HG02571 (cell line): Measurements from ENCODE around the gene CACNA2D1.
"Not testable (repeated sequence)": the region's sequence is repeated elsewhere in the genome, so short reads cannot be mapped to it uniquely, and the experiment has no call there.

Experiments
- ATAC-seq: cut with Tn5 transposase; IDR thresholded peaks from one replicate; pipeline ENCODE4 v1.9.1; 2021; ENCODE audit warnings: mild to moderate bottlenecking, moderate library complexity; ENCODE audit not compliant: unreplicated experiment

CACNA2D1 gene

DNA sequence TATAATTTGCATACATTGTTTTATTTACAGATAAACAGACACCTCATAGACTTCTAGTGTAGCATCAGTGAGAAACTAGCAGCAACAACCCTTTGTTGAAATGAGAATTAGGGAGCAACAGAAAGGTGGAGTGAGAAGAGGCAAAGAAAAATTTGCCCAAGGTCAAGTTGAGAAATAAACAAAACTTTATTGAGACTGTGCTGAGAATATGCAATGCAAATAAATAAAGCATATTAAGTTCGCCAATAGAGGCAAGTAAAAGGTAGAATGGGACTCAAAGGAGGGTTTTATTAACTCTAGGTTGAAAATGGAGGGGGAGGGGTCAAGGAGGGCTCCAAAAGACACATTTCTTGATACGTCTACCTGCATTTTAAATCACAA, 49.7 kb downstream of the CACNA2D1 start:
- no peak for ATAC-seq

DNA sequence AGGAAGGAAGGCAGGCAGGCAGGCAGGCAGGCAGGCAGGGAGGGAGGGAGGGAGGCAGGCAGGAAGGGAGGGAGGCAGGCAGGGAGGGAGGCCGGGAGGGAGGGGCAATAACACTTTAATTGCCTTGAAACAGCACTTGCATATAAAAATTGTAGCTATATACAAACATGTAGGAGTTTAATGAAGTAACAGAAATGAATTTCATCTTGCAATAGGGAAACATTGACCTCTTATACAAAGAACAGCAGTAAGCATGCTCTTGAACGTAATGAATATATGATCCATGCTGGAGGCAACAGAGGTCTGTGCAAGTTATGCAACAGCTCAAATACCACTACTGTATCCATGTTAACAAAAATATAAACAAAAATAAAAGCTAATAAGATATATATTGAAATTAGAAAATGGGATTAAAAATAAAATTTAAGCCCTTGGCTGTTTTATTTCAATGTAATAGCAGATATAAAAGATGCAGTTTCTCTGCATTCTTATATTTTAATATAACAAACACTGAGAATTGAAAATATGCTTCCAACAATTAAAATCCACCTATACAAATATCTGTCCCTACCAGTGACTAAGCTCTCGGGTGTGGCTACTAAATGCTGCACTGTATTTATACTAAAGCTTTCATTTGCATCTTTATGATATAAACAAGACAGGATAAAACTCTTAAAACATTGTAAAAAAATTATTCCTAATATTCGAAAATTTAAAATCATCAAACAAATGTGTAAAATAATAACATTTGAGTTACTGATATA, 50.3 kb downstream of the CACNA2D1 start:
- no peak for ATAC-seq

DNA sequence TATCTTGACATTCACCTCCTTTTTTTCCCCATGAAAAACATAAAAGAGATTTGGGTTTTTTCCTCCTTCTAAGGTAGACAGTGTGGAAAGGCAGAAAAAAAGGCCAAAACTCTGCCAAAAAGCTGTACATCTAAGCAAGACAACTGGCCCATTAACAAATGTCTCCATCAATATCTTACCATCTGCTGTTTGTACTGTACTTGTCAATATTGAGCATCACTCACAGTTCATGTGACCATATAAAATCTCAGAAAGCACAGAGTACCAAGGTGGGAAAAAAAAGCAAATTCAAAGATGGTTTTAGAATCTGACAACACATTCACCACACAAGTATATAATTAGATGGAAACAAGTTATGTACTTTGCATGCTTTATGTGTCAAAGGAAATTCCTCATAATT, 52.6 kb downstream of the CACNA2D1 start:
- ATAC-seq: no peak

DNA sequence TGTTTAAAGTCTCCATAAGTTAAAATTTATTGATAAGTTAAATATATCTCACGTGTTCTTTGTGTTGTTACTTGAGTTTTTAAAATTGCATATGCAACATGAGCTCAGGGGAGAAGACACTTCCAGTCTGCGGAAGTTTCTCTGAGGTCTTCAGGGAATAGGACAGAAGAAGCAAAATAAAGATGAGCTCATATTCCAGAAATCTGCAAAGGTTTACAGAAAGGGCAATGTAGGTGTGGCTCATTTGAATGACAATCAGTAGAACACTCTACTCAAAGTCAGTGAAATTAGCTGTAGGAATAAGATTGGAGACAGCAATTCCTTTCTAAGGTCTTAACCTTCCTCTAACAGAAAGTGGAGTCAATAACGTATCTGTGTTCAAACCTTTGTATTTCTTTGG, 53.7 kb downstream of the CACNA2D1 start:
- no peak for ATAC-seq

DNA sequence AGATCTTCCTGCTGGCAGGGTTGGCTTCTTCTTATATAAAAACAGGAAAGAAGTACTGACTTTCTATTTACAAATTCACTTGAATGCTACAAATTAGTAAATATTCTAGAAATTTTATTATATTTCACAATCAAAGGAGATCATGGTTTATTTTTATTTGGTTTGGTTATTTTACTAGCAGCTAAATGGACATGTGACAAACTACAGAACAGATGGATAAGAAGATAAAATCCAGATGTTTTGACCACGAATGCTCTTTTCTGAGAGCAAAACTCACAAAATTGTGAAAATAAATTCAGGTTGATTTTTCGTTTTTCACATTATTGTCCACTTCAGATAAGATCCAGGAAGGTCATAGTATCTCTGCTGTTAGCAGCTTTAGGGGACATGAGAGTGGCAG, 55.4 kb downstream of the CACNA2D1 start:
- no peak for ATAC-seq

DNA sequence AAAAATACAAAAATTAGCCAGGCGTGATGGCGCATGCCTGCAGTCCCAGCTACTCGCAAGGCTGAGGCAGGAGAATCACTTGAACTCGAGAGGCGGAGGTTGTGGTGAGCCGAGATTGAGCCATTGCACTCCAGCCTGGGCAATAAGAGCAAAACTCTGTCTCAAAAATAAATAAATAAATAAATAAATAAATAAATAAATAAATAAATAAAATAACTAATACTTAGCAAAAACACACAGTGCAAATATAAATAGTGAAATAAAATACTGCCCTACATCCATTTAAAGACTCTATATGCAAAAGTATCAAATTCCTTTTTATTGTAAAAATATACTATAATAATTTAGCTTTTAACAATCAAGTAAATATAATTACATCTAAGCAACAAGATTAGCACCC, 57.0 kb downstream of the CACNA2D1 start:
- ATAC-seq: not testable (repeated sequence)

DNA sequence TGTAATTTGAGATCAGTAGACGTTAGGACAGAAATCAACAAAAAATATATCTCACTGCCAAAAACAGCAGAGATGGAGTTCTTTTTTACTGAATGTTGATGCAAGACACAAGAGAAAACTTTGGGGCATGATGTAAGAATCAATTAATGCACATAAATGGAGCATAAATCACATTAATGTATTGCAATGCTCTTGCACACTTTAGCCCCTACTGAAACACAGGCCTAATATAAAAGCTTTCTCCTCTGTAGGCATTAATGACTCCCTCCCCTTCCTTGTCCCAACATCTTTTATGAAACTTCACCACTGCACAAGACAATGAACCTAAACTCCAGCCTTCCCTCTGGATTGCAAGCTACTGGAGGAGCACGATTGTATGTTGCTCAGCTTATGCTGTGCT, 58.8 kb downstream of the CACNA2D1 start:
- no peak for ATAC-seq

DNA sequence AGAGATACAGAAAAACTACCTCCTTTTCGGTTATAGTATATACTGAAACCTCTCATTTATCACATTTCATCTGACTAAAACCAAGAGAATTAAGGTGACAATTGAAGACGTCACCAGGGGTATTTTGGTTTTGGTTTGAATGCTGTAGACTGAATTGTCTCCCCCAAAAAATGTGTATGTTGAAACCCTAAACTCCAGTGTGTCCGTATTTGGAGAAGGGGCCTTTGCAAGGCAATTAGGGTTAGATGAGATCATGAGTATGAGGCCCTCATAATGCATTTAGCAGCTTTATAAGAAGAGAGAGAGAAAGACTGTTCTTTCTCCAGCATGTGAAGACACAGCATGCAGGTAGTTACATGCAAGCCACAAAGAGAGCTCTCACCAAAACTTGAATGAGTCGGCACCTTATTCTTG, 59.5 kb downstream of the CACNA2D1 start:
- no peak for ATAC-seq

DNA sequence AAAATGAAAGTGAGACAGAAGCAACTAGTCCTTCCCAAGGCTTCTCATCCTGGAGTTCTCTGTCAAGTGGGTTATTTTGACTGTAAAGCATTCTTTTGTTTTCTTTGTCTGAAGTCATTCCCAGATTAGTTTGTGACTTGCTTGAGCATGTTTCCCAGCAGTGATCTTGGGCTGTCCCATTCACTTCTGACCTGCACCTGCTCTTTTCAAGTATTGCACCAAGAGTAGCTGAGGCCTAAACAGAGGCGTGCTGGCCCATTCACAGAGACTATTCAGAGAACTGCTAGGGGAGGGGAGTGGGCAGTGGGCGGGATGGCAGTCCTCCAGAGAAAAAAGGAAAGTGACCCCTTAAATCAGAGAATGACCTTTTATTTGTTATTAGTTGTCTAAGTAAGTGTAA, 61.3 kb downstream of the CACNA2D1 start:
- ATAC-seq: no peak

DNA sequence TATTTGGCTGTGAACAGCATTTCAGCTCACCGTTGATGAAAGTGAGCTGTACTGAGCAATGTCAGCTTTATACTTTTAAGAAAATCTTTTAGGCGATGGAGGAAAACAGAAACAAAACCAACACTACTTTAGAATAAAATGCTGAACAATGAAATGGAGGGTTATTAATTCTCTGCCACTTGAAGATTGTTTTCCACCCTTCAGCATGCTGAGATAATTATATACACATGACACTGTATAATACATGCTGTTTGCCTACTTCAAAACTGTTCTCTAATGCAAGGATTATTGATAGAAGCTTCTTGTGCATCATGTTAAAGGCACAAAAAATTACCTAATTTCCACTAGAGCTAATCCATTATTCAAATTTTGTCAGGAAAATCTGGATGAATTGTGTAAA, 66.8 kb downstream of the CACNA2D1 start:
- ATAC-seq: no peak

DNA sequence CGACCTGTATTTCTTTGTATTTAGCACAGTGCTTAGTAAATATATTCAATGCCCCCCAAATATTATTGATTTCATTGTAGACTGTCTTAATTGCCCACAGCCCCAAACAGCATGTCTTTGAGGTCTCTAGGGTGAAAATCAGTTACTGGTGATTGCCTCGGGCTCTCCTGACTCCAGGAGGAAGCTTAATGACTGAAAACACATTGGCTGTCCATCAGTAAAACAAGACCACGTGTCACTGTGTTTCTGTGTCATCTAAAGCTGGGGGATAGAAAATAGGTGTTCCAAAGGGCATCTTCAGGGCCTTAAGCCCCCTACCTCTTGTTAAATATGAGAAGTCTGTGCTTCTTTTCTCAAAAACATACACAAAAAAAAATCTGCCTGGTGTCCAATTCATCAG, 67.9 kb downstream of the CACNA2D1 start:
- ATAC-seq: no peak

DNA sequence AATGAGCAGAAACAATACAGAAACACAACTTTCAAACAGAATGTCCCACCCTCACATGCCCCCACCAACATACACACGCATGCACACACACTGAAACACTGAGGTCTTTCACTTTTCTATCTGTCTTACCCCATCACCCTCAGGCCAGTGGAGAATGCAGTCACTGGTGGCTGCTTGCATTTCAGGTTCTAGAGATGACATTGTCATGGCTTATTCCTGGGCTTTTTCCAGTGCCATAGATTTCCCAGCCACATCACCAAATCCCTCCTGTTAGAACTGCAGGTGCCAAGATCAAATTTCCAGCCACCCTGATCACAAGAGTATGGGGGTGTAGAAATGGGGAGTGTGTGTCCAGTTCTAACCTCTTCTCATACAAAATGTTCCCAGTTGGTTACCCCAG, 68.4 kb downstream of the CACNA2D1 start:
- no peak for ATAC-seq

DNA sequence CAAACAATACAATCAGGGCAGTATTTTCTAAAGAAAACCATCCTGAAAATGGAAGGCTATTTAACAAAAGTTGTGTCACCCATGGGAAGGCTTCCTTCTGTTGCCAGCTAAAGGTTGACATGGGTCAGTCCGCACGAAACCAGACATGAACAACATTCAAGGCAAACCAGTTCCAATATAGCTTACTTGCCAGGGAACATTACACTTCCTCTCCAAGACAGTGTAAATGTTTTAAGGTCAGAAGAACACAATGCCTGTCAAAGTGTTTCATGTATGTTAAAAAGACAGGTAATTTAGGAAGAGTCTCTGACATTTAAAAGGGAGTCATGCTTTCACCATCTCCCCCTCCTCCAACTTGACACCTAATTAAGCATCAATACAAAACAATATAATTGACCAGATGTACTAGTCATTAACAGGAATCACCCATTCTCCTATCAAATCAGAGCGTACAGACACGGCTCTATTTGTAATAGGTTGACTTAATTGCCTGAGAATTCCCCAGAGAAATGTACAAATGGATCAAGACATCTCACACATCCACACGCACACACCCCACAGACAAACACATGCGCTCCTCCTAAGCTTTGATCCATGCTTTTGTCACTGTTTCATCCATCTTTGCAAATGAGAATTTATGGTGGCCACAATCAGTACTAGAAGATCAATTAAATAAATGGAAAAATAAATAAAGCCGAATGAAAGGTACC, 69.5 kb downstream of the CACNA2D1 start:
- ATAC-seq: no peak

DNA sequence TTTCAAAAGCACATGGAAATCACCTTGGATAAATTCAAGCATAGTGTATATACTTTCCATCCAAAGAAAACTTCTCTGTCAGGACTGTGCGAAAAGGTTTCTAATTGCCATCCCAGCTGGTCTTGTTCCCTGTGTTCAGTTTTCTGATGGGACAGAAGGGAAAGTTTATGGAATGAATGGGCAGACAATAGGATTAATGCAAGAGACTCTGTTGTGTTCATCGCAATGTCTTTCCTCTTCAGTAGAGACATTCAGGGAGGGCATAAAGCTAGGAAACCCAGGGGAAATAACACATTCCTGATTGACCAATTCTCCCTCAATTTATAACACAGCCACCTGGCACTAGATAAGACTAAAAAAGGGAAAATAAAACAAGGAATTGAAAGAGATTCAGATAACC, 78.9 kb downstream of the CACNA2D1 start:
- ATAC-seq: no peak

DNA sequence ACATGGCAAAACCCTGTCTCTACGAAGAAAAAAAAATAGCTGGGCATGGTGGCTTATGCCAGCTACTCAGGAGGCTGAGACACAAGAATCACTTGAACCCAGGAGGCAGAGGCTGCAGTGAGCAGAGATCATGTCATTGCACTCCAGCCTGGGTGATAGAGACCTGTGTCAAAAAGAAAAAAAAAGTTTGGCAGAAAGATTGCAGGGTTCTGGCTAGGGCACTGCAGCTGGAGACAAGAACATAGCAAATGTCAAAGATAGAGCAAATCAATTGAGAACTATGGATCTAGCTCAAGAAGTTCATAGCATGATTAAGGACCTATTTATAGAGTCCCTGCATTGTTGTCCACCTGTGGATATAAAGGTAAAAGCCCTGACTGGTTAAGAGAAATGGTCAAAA, 79.5 kb downstream of the CACNA2D1 start:
- no peak for ATAC-seq

DNA sequence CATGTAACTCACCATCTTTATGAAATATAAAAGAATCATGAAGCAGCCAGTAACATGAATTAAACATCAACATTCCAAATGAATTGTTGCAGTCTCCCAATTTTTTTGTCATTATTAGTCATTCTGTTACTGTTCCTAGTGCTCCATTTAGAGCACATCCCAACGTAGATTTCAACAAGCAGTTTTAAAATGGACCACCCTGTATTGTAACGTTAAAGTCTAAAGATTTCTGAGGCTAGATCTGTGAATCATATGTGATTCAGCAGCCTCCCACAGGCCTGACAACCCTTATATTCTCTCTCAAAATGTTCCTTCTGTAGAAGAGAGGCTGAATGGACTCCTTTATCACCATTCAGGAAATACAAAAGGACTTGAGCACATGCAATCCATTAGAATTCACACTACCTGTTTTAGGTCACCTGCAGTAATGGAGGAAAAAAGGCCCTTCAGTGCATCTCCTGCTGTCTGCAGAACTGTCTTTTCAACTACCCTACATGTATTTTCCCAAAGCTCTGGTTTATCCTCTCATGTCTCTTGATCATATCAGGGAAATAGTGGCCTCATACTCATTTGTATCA, 81.4 kb downstream of the CACNA2D1 start:
- ATAC-seq: no peak

DNA sequence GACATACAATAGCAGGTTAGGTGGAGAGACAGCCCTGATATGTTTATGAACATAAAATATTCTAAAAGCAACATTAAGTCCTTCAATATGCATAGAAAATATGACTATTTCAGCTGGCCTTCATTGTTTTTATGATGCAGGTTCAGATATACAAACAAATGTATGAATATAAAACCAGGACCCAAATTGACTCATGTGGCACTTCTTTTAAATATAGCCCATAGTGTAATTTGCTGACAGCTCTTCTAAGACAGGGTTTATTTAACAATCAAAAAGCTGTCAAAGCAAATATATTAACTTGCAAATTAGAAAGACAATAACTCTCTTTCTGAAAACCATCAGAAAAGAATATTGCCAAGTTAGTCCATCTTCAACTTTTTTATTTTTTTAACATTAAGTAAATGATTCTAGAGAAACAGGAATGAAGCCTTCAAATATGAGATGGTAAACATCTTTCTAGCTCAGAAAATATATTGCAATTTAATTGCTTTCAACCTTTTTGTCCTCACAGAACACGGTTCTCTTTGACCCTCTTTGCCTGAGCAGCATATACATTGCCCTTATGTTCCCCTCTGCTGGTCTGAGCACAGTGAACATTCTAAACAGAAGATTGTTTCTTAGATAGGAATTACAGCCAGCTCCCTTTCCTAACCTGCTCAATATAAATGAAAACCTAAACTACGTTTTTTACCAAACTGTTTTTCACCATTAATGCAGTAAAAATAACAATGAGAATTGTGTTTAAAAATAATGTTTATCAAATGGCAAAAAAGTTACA, 82.8 kb downstream of the CACNA2D1 start:
- no peak for ATAC-seq

DNA sequence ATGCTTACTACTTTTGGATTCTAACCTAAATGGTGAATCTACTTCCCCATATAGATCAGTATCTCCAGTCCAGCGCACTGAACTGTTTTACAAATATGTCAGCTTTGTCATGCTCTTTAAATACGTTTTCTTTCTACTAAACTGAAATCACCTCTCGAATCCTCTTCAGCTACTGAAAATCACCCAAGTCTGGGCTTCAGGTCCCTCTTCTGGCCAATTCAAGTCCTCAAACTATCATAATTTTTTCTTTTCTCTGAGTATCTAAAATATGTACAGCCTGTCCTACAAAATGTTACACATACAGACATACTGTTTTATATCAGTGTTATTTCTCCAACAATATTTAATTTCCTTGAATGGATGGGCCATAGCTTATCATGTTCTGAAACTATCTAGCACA, 84.2 kb downstream of the CACNA2D1 start:
- no peak for ATAC-seq

DNA sequence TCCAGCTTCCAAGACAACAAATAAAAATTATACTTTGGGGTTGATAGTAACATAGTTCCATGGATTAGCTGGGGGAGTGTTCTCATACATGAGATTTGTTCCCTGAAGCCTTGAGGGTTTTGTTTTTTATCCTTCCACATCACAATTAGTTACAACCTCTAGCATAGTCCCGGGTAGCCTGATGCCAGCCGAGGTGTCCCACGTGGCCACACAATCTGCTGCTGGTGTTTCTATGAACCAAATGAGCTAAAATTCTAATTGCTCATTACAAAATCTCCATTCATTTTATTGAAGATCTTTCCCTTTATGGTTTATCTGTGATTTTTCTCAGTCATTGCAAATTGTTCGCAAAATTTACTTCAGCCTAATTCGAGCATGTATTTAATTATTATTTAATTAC, 84.7 kb downstream of the CACNA2D1 start:
- ATAC-seq: no peak

DNA sequence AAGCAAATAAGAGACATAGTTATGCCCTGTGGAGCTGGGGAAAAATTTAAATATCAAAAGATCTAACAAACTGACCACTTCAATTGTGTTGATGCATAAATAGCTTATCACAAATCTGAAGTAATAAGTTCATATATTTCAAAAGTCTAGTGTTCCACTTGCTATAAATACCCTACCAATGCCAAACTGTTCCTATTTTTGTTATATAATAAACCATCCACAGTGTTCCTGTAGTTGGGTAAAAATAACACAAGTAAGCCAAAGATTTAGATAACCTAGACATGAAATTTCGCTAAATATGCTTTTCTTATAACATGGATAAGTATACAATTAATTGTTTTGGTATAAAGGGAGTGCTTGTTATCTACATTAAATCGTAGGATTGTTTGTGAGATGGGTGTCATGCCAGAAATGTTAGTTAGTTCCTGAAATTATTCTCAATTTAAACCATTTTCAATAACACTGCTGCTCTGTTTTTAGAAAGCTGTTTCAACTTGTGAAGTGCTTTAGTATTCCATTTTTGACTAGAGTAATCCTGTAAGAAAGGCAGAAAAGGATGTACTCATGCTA, 85.5 kb downstream of the CACNA2D1 start:
- ATAC-seq: no peak

DNA sequence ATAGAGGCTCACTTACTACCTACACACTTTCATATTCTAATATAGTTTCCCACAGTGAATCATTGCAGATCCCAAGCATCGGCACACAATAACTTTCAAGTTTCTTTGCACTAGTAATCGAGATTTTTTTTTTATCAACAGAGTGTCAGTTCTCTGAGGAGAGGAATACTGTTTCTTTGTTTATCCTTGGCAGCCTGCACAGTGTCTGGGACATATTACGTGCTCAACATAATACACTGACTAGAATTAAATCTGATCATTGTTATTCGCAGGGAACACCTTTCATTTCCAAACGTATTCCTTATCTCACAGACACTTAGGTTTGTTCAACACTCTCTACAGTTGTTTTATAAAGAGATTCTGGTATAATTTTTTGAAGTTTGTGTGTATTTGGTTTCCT, 95.3 kb downstream of the CACNA2D1 start:
- no peak for ATAC-seq
